KMS-11 (cell line): ENCODE results near the gene ZIC4.

Experiments
- H2AFZ ChIP-seq: fragments of 200-600 bp; sonication (generic); 2 replicates; pipeline ENCODE4 v1.6.1; 2016; ENCODE audit warnings: antibody characterized with exemption, mixed run types, low read depth
- H3K27ac ChIP-seq: fragments of 200-600 bp; sonication (generic); 2 replicates; pipeline ENCODE4 v1.6.1; 2016; ENCODE audit warnings: mild to moderate bottlenecking, mixed run types
- H3K27me3 ChIP-seq: fragments of 200-600 bp; sonication (generic); 2 replicates; pipeline ENCODE4 v1.6.1; 2017; ENCODE audit warnings: mild to moderate bottlenecking, low read depth, mixed run types, moderate library complexity; ENCODE audit not compliant: insufficient read depth
- H3K36me3 ChIP-seq: fragments of 200-600 bp; sonication (generic); 2 replicates; pipeline ENCODE4 v1.6.1; 2017; ENCODE audit warnings: mild to moderate bottlenecking, mixed run types; ENCODE audit not compliant: insufficient read depth
- H3K4me1 ChIP-seq: fragments of 200-600 bp; sonication (generic); 2 replicates; pipeline ENCODE4 v1.6.1; 2016; ENCODE audit warnings: mild to moderate bottlenecking, low read depth, mixed run types; ENCODE audit not compliant: poor library complexity, severe bottlenecking
- H3K4me2 ChIP-seq: fragments of 200-600 bp; sonication (generic); 2 replicates; pipeline ENCODE4 v1.7.0; 2016; ENCODE audit warnings: mild to moderate bottlenecking, mixed run types
- H3K4me3 ChIP-seq: fragments of 200-600 bp; sonication (generic); IDR thresholded peaks from 2 replicates; pipeline ENCODE4 v1.6.1; 2017; ENCODE audit warnings: low read depth, low read length, mixed read lengths; ENCODE audit not compliant: insufficient read depth
- H3K79me2 ChIP-seq: fragments of 200-600 bp; sonication (generic); 2 replicates; pipeline ENCODE4 v1.6.1; 2016; ENCODE audit warnings: low read depth, mixed run types; ENCODE audit not compliant: insufficient read depth
- H3K9ac ChIP-seq: fragments of 200-600 bp; sonication (generic); 2 replicates; pipeline ENCODE4 v1.6.1; 2016; ENCODE audit warnings: mild to moderate bottlenecking, mixed run types
- H4K20me1 ChIP-seq: fragments of 200-600 bp; sonication (generic); 2 replicates; pipeline ENCODE4 v1.6.1; 2016; ENCODE audit warnings: mild to moderate bottlenecking, mixed run types; ENCODE audit not compliant: insufficient read depth
- CTCF ChIP-seq: fragments of 200-600 bp; sonication (generic); conservative IDR thresholded peaks from 2 replicates; pipeline ENCODE4 v1.6.1; 2017; ENCODE audit warnings: low read depth, mild to moderate bottlenecking, antibody characterized with exemption, low read length, moderate library complexity, mixed read lengths

Gene ZIC4

GRCh38 chr3:147428754-147429153, 22.4 kb upstream of the ZIC4 start:
- no peak for TF ChIP-seq CTCF
- Histone ChIP-seq H3K79me2 (no peaks in the 10 kb centered on the region), H3K9ac (no peak overlapping the region), H3K4me1 (no peaks in the 10 kb centered on the region), H3K4me3 (no peak overlapping the region), H4K20me1 (no peaks in the 10 kb centered on the region), H3K4me2 (no peak overlapping the region), H3K36me3 (no peaks in the 10 kb centered on the region), H2AFZ (no peak overlapping the region), H3K27ac (no peak overlapping the region), H3K27me3 (no peaks in the 10 kb centered on the region)

GRCh38 chr3:147428326-147428725, 22.0 kb upstream of the ZIC4 start:
- Histone ChIP-seq H3K27me3 (no peaks in the 10 kb centered on the region), H3K9ac (no peak overlapping the region), H3K27ac (no peak overlapping the region), H4K20me1 (no peaks in the 10 kb centered on the region), H2AFZ (no peak overlapping the region), H3K79me2 (no peaks in the 10 kb centered on the region), H3K4me2 (no peak overlapping the region), H3K4me1 (no peaks in the 10 kb centered on the region), H3K36me3 (no peaks in the 10 kb centered on the region), H3K4me3 (no peak overlapping the region)
- TF ChIP-seq CTCF, result no peak

GRCh38 chr3:147427746-147428145, 21.4 kb upstream of the ZIC4 start:
- Histone ChIP-seq H3K27me3 (no peaks in the 10 kb centered on the region), H3K4me3 (no peak overlapping the region), H4K20me1 (no peaks in the 10 kb centered on the region), H3K79me2 (no peaks in the 10 kb centered on the region), H3K27ac (no peak overlapping the region), H2AFZ (no peak overlapping the region), H3K4me2 (no peak overlapping the region), H3K36me3 (no peaks in the 10 kb centered on the region), H3K4me1 (no peaks in the 10 kb centered on the region), H3K9ac (no peak overlapping the region)
- TF ChIP-seq CTCF, result no peak

GRCh38 chr3:147426931-147427330, 20.6 kb upstream of the ZIC4 start:
- Histone ChIP-seq H4K20me1 (no peaks in the 10 kb centered on the region), H3K4me1 (no peaks in the 10 kb centered on the region), H3K4me2 (no peak overlapping the region), H3K9ac (no peak overlapping the region), H3K4me3 (no peak overlapping the region), H3K79me2 (no peaks in the 10 kb centered on the region), H2AFZ (no peak overlapping the region), H3K27me3 (no peaks in the 10 kb centered on the region), H3K36me3 (no peaks in the 10 kb centered on the region), H3K27ac (no peak overlapping the region)
- TF ChIP-seq CTCF, result no peak

GRCh38 chr3:147425388-147425850, 19.1 kb upstream of the ZIC4 start:
- Histone ChIP-seq H3K9ac (no peak overlapping the region), H3K4me3 (no peak overlapping the region), H3K4me1 (no peaks in the 10 kb centered on the region), H2AFZ (no peak overlapping the region), H4K20me1 (no peaks in the 10 kb centered on the region), H3K4me2 (no peak overlapping the region), H3K79me2 (no peaks in the 10 kb centered on the region), H3K36me3 (no peaks in the 10 kb centered on the region), H3K27me3 (no peaks in the 10 kb centered on the region), H3K27ac (no peak overlapping the region)
- TF ChIP-seq CTCF, result no peak
